GOT3 (cell line): ENCODE data around the gene RNH1.
"Not testable (repeated sequence)": the region's sequence is repeated elsewhere in the genome, so short reads cannot be mapped to it uniquely, and the experiment has no call there.

Experiments
- DNase-seq: peaks from one replicate; lab custom pipeline; 2025; ENCODE audit warnings: mixed read lengths; lab: John Stamatoyannopoulos, UW

The RNH1 gene

DNA sequence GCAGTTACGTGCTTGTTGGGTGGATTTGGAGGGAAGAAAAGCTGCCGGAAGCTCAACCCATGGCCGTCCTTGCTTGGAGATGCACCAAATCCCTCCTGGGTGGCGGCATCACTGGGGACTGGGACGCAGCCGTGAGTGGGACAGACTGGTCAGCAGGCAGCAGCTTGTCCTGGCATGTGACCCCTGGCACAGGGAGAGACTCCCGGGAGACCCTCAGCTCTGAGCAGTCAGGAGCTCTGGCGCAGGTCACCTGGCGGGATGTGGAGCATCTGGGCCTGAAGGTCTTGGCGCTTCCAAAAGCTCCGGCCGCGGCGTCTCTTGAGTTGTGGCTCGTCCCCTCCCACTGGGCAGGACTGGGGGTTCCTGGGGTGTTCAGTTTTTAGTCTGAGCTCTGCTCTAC lies 30.6 kb downstream of the RNH1 start:
- no peak for DNase-seq

GRCh38 chr11:475941-476340 lies 31.1 kb downstream of the RNH1 start:
- DNase-seq, result no peak

- no peak for DNase-seq
Observed at GRCh38 chr11:474914-475506, 32.0 kb downstream of the RNH1 start.

GRCh38 chr11:473962-474785 lies 32.9 kb downstream of the RNH1 start:
- no peak for DNase-seq

DNA sequence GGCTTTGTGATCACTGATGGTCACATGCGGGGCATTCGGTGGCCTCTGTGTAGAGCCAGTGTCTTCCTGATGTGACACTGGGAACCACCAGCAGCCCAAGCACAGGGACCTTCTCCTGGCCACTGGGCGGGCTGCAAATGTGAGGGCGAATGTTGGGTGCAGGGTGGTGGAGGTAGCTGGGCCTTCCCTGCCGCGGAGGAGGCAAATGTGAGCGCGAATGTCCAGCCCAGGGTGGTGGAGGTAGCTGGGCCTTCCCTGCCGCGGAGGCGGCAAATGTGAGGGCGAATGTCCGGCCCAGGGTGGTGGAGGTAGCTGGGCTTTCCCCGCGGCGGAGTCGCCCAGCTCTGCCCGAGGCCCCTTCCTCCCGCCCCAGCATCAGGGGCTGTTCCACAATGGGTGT lies 33.6 kb downstream of the RNH1 start:
- DNase-seq, result no peak

- no peak for DNase-seq
Observed at GRCh38 chr11:472816-473215, 34.2 kb downstream of the RNH1 start.

- DNase-seq, result no peak
Observed at GRCh38 chr11:472272-472671, 34.8 kb downstream of the RNH1 start.

DNA sequence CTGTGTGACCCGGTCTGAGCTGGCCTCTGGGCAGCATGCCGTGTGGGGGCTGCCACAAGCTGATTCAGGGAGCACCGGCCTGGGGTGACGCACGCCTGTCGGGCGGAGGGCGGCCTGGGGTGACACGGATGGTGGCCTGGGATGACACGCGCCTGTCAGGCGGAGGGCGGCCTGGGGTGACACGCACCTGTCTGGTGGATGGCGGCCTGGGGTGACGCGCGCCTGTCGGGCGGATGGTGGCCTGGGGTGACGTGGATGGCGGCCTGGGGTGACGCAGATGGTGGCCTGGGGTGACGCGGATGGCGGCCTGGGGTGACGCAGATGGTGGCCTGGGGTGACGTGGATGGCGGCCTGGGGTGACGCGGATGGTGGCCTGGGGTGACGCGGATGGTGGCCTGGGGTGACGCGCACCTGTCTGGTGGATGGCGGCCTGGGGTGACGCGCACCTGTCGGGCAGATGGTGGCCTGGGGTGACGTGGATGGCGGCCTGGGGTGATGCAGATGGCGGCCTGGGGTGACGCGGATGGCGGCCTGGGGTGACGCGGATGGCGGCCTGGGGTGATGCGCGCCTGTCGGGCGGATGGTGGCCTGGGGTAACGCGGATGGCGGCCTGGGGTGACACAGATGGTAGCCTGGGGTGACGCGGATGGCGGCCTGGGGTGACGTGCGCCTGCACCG lies 35.4 kb downstream of the RNH1 start:
- no peak for DNase-seq

DNA sequence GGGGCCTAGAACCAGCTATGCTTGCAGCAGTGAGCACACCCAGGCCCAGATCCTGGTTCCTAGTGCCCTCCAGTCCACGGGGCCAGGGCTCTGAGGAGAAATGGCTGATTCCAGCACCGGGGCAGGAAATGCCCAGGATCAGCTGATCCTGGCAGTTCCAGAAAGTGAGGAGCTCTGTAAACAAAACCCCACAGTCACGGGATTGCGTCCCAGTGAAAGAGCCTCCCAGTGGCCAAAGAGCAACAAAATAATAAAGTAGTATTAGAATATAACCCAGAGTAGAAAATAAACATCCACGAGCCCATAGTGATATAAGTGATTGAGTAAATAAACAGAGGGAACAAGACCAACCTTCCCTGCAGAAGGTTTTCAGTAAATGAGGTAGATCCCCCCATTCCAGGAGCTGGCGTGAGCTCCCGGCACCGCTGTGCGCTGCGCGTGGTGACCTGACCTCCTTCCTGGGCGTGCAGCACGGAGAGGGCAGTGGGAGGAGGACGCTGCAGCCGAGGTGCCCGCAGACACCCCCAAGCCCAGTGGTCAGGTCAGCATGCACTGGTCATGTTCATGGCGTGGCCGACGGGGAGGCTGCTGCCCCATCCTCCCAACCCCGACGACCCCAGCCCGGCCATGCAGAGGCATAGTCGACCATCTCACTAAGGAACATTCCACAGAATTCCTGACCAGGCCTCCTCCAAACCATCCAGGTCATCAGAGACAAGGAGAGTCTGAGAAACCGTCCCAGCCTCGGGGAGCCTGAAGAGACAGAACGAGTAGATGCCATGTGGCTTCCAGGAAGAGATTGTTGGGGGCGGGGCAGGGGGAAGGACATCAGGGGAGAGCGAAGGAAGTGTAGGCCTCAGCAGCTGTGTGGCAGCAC lies 37.1 kb downstream of the RNH1 start:
- DNase-seq, result no peak

GRCh38 chr11:469026-469683 lies 37.9 kb downstream of the RNH1 start:
- DNase-seq, result not testable (repeated sequence)

- no peak for DNase-seq
Observed at GRCh38 chr11:468493-468892, 38.5 kb downstream of the RNH1 start.

GRCh38 chr11:468036-468435 lies 39.0 kb downstream of the RNH1 start:
- no peak for DNase-seq

- DNase-seq, result no peak
Observed at GRCh38 chr11:465896-466530, 41.0 kb downstream of the RNH1 start.

- DNase-seq, result no peak
Observed at GRCh38 chr11:464316-464715, 42.7 kb downstream of the RNH1 start.

DNA sequence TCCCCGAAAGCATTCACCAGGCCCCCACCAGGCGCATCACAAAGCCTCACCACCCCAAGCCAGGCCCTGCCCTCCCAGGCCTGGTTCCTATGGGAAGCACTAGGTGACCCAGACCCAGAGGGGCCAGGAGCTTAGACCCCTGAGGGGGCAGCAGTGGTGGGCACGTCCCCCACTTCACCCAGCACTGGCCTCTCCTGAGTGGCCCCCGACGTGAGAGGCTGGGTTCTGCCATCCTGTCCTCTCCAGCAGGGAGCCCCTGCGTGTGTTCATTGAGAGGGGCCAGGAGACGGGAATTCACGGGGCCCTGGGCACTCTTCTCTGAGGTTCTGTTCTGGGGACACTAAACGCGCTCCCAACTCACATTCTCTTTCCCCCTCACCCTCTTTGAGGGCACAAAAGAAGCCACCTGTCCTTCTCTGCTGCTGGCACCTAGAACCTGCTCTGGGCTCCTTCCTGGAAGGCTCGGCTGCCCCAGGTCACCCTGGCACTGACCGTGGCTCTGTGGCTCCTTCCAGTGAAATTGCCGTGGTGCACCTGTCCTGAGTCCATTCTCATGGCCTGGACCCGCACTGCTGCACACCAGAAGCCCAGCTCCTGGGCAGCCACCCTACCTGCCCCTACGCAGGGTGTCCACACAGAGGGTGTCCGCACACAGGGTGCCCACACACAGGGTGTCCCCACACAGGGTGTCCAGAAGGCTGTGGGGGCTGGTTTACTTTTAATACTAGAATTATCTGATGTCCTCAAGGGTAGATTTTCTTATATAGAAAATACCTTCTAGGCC lies 44.7 kb downstream of the RNH1 start:
- DNase-seq, result no peak

DNA sequence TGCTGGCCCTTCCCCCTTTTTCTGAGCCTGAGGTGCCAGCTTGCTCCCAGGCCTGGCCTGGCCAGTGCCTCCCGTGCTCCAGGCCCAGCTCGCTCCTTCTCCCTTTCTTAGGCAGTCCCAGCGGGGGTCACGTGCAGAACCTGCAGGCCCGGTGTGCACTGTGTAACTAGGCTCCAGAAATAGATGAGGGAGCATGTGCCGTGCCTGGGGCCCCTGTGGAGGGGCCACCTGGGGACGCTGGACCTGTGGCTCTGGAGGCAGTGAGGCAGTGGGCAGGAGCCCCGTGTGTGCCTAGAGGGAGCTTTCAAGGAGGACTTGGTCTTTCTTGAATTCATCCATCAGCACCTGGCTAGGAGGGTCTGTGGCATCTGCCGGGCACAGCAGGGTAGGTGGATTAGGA lies 45.4 kb downstream of the RNH1 start:
- DNase-seq, result no peak

GRCh38 chr11:460331-461199 lies 46.5 kb downstream of the RNH1 start:
- no peak for DNase-seq

GRCh38 chr11:459511-460220 lies 47.4 kb downstream of the RNH1 start:
- DNase-seq, result no peak
